Measurements from ENCODE around the gene RCOR1.

The RCOR1 gene

GRCh38 chr14:102622262-102622885 lies 29.9 kb downstream of the RCOR1 start:
- no peak for TF ChIP-seq CTCF (IDR thresholded peaks at IDR 0.05; ENCODE audit: borderline replicate concordance, insufficient read depth, low read depth, low read length)
- no peak overlapping the region for H3K4me3 ChIP-seq (ENCODE audit: low read depth, low read length)

- TF ChIP-seq CTCF (IDR thresholded peaks at IDR 0.05; ENCODE audit: borderline replicate concordance, insufficient read depth, low read depth, low read length): no peak
- H3K4me3 ChIP-seq (ENCODE audit: low read depth, low read length): no peak overlapping the region
Observed at GRCh38 chr14:102624666-102625065, 32.2 kb downstream of the RCOR1 start.

DNA sequence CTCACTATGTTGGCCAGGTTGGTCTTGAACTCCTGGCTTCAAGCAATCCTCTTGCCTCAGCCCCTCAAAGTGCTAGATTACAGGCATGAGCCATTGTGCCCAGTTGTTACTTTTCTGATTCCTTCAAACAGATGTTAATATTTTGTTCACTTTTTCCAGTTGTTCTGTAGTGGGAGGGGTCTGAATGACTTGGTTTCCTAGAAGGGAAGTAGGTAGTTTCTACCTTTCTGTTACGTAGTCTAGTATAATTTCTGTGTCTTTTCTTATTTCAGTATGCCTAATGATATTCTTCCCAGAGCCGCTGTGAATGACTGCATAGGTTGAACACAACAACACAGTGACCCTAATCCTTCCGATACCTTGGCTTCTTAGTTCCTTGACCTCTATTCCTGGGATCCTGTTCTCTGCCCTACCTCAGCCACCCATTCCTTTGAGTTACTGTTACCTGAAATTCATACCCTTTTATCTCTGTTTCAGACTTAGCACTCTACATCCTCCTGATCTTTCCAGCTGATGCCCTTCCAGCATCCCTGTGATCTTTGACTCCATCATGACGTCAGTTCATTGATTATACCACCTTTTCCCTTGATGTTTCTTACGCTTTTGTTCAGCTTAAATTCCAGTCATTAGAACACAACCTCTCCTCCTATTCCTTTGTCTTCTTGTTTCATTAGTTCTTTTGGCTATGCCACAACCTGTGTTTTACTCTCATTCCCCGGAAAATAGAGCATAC lies 33.3 kb downstream of the RCOR1 start:
- TF ChIP-seq CTCF (IDR thresholded peaks at IDR 0.05; ENCODE audit: borderline replicate concordance, insufficient read depth, low read depth, low read length): no peak
- H3K4me3 ChIP-seq (ENCODE audit: low read depth, low read length): no peak overlapping the region

DNA sequence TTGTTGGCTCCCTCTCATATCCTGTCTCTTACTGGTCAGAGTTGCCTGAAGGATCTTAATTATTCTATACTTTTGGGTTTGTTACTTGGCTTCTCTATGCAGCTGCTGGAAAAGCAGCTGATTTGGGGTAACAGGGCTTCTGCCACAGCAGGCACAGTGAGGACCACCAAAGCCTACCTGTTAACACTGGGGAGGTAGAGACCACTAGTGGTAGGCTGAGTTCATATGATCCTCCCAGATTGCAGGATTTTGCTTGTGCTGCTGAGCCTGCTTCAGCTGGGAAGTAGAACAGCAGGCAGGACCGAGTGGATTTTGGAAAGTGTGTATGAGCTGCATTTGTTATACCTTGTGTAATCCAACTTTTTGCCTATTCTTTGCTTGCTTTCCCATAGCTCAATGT lies 34.1 kb downstream of the RCOR1 start:
- no peak for TF ChIP-seq CTCF (IDR thresholded peaks at IDR 0.05; ENCODE audit: borderline replicate concordance, insufficient read depth, low read depth, low read length)
- no peak overlapping the region for H3K4me3 ChIP-seq (ENCODE audit: low read depth, low read length)

GRCh38 chr14:102629011-102629444 lies 36.6 kb downstream of the RCOR1 start:
- TF ChIP-seq CTCF (IDR thresholded peaks at IDR 0.05; ENCODE audit: borderline replicate concordance, insufficient read depth, low read depth, low read length): no peak
- H3K4me3 ChIP-seq (ENCODE audit: low read depth, low read length): no peak overlapping the region

- no peak overlapping the region for H3K4me3 ChIP-seq (ENCODE audit: low read depth, low read length)
- TF ChIP-seq CTCF (IDR thresholded peaks at IDR 0.05; ENCODE audit: borderline replicate concordance, insufficient read depth, low read depth, low read length): no peak
Observed at GRCh38 chr14:102629808-102630350, 37.4 kb downstream of the RCOR1 start.

DNA sequence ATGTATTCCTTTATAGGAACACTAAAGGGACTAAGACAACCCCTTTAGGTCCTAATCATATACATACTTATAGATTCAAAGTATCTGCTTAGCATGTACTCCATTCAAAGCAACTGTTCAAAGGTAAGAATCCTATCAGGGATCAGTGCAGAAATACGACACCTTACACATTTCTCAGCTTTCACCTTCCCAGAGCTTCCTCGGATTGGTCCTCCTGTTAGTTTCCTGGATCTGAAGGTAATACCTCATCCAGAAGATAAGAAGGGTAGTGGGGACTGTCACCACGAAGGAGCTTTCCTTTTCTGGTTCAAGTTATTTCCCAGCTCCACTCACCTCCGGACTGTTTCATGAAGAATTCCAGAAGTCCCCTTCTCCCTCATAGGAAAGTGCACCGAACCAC lies 38.0 kb downstream of the RCOR1 start:
- TF ChIP-seq CTCF (IDR thresholded peaks at IDR 0.05; ENCODE audit: borderline replicate concordance, insufficient read depth, low read depth, low read length): no peak
- H3K4me3 ChIP-seq (ENCODE audit: low read depth, low read length): no peak overlapping the region
